Bronchial epithelial cell (primary cell): ENCODE data around the gene CDK6. TPM values are rescaled to one million over a fixed set of nuclear protein-coding genes. Genes with fewer than 3 reads are reported as not detected.

Source experiments
- DNase-seq: peaks from one replicate; pipeline ENCODE4 v3.0.0-alpha.2; 2010; ENCODE audit warnings: low read depth
- FAIRE-seq: peaks from 2 replicates; lab custom pipeline; 2011; peaks lifted over from hg19 to GRCh38; lab: Jason Lieb, UNC
- H3K27me3 ChIP-seq: 2 replicates; pipeline ENCODE4 v1.5.1; 2011; ENCODE audit warnings: low read length; ENCODE audit not compliant: control insufficient read depth, insufficient read depth
- H3K36me3 ChIP-seq: 2 replicates; pipeline ENCODE4 v1.5.1; 2011; ENCODE audit warnings: low read length; ENCODE audit not compliant: control insufficient read depth, insufficient read depth
- H3K4me3 ChIP-seq: 2 replicates; pipeline ENCODE4 v1.5.1; 2011; ENCODE audit warnings: mild to moderate bottlenecking, low read depth, low read length, control low read depth
- CTCF ChIP-seq: IDR thresholded peaks from 2 replicates; pipeline ENCODE4 v1.5.1; 2011; ENCODE audit warnings: mild to moderate bottlenecking, moderate library complexity, low read length, control low read depth, inconsistent platforms; ENCODE audit not compliant: insufficient read depth, severe bottlenecking
- total RNA-seq: library from RNA; depleted of rRNA; stranded (reverse); fragments of >200 nt; gene quantifications from 2 replicates; pipeline ENCODE4 v1.2.1, GENCODE V29; 2014

The CDK6 gene
- total RNA-seq, 1 donor from 2014 or later = 52.9 TPM

GRCh38 chr7:92850516-92850915, 14.1 kb upstream of the CDK6 start:
- Histone ChIP-seq H3K4me3 (no peak overlapping the region), H3K27me3 (no peaks in the 10 kb centered on the region), H3K36me3 (no peaks in the 10 kb centered on the region)
- DNase-seq (no peak), FAIRE-seq (no peak)
- no peak for TF ChIP-seq CTCF

- FAIRE-seq = no peak
Measured at GRCh38 chr7:92849322-92849721, 12.9 kb upstream of the CDK6 start.

GRCh38 chr7:92848851-92849250, 12.5 kb upstream of the CDK6 start:
- DNase-seq = no peak

More at GRCh38 chr7:92849322-92849721, 12.9 kb upstream of the CDK6 start:
- no peak for TF ChIP-seq CTCF
- Histone ChIP-seq H3K27me3 (no peaks in the 10 kb centered on the region), H3K4me3 (no peak overlapping the region), H3K36me3 (no peaks in the 10 kb centered on the region)
- DNase-seq = no peak

GRCh38 chr7:92848441-92848840, 12.1 kb upstream of the CDK6 start:
- Histone ChIP-seq H3K4me3 (no peak overlapping the region), H3K36me3 (no peaks in the 10 kb centered on the region), H3K27me3 (no peaks in the 10 kb centered on the region)
- DNase-seq (no peak), FAIRE-seq (no peak)
- TF ChIP-seq CTCF = no peak

More at GRCh38 chr7:92848851-92849250, 12.5 kb upstream of the CDK6 start:
- Histone ChIP-seq H3K4me3 (no peak overlapping the region), H3K36me3 (no peaks in the 10 kb centered on the region), H3K27me3 (no peaks in the 10 kb centered on the region)
- TF ChIP-seq CTCF = no peak
- no peak for FAIRE-seq

- no peaks in the 10 kb centered on the region for H3K27me3 ChIP-seq
- FAIRE-seq (no peak), DNase-seq (no peak)
- no peak for TF ChIP-seq CTCF
- H3K36me3 ChIP-seq = no peaks in the 10 kb centered on the region
- no peak overlapping the region for H3K4me3 ChIP-seq
Measured at GRCh38 chr7:92847305-92847704, 10.9 kb upstream of the CDK6 start.

GRCh38 chr7:92845736-92846135, 9.4 kb upstream of the CDK6 start:
- no peak for FAIRE-seq
- TF ChIP-seq CTCF = no peak
- no peak for DNase-seq

More at GRCh38 chr7:92845736-92846135, 9.4 kb upstream of the CDK6 start:
- no peaks in the 10 kb centered on the region for H3K36me3 ChIP-seq
- no peak overlapping the region for H3K4me3 ChIP-seq
- H3K27me3 ChIP-seq = no peaks in the 10 kb centered on the region
